Upper lobe of left lung (tissue), 4 donors: ENCODE measurements around the gene RNFT2.

Experiments used
- CTCF ChIP-seq, 6 experiments: fragments of 450-650 bp in 4 of 6; fragments of 200-600 bp in 2 of 6; sonication (generic) in 2 of 6; IDR thresholded peaks; one replicate each; pipeline ENCODE4 v1.5.1; 2016 to 2019; ENCODE audit warnings: antibody characterized with exemption in 6 of 6
- EP300 ChIP-seq, 4 donors: sonication (generic); formaldehyde crosslinking; IDR thresholded peaks; one replicate each; pipeline ENCODE4 v1.5.1; 2017; ENCODE audit warnings: antibody characterized with exemption in 4 of 4, control low read depth in 2 of 4
- POLR2A ChIP-seq, 4 donors: fragments of 450-650 bp; IDR thresholded peaks; one replicate each; pipeline ENCODE4 v1.5.1; 2016 to 2017; ENCODE audit warnings: antibody characterized with exemption in 4 of 4, mild to moderate bottlenecking in 2 of 4

- TF ChIP-seq CTCF (IDR thresholded peaks at IDR 0.05), result no peak
- no peak for TF ChIP-seq POLR2A (IDR thresholded peaks at IDR 0.05)
- TF ChIP-seq EP300 (IDR thresholded peaks at IDR 0.05), result no peak
Observed at GRCh38 chr12:116691636-116692035, 46.5 kb upstream of the RNFT2 start.
